ENCODE measurements around the gene FBXO31.
A peak's percentile ranks its signal among the peaks of the same experiment; 100 is the strongest.
"Not testable (repeated sequence)": the region's sequence is repeated elsewhere in the genome, so short reads cannot be mapped to it uniquely, and the experiment has no call there.

Gene FBXO31

DNA sequence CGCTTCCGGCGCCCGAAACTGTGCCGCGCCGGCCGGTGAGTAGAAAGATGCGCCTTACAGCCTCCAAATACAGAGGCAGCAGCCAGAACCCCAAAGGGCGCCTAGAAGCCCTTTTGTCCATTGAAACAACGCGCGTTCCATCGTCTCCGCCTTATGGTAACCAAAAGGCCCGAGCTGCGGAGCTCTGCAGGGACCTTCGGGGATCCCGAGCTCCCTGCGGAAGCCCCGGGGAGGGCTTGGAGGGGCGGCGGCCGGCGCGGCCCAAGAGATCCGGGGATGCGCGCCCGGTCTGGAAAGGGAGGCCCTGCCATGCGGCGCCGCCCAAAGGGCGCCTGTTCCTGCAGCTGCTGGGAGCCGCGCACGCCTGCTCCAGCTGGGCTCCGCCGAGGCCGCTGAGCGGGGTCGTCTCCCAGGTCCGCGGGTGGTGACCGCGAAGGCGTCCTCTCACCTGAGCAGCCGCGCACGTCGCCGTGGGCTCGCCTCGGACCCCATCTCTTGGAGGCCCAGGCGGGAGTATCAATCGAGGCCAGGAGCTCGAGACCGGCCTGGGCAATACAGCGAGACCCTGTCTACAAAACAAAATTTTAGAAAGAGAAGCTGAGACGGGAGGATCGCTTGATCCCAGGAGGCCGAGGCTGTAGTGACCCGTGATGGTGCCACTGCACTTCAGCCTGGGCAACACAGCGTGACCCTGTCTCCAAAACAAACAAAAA, 742 bp upstream of the FBXO31 start:
- DNase-seq = peak; percentile 40

DNA sequence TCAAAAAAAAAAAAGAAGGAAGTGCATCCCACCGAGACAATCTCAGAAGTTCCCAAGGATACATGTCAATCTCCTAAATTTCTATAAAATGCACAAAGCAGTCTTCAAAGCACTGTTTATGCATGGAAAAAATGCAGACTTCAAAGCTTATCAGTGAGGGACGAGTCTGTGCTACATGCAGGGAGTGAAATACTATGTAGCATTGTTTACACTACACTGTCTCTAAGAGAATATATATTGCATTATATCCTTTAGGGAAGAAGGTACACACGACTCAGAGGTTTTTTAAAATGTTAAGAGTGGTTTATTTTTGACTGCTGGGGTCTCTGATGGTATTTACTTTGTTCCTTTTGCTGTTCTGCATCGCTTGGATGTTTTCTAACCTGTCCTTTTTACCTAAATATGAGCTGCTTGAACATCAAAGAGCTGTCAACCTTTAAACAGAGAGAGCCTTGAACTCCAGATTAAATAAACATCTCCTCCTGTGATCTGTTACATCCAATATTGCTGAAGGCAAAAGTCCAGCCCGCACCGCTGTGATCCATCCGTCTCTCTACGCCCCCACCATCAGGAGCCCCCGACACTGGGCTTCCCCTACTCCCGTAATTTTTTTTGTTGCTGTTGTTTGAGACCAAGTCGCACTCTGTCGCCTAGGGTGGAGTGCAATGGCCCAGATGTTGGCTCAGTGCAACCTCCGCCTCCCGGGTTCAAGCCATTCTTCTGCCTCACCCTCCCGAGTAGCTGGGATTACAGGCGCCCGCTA, 1.4 kb downstream of the FBXO31 start:
- DNase-seq = no peak

DNA sequence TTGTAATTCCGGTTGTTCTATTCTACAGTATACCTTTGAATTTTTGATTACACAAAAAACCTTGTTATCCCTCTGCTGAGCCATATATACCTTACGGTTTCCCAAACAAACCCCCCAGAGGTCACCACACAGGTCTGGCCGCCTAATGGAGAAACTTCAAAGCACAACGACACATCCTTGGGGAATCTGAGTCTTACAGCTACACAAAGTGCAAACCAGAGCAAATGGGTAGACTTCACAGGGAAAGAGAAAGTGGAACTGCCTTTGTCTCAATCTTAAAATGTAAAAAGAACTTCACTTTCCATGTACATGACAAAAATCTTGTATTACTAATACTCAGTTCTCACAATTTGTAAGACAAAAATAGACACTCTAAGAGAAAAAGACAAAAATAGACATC, 2.7 kb downstream of the FBXO31 start:
- no peak for DNase-seq

DNA sequence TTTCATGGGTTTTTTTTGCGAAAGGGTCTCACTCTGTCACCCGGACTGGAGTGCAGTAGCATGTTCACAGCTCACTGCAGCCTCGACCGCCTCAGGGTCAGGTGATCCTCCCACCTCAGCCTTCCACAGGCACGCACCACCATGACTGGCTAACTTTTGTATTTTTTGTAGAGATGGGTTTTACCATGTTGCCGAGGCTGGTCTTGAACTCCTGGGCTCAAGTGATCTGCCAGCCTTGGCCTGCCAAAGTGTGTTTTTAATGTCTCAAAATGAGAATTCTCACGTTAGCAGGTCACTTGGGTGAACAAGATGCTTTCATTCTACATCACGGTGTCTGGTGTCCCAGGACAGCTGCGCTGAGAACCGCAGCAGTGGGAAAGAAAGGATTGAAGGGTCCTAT, 3.2 kb downstream of the FBXO31 start:
- no peak for DNase-seq

DNA sequence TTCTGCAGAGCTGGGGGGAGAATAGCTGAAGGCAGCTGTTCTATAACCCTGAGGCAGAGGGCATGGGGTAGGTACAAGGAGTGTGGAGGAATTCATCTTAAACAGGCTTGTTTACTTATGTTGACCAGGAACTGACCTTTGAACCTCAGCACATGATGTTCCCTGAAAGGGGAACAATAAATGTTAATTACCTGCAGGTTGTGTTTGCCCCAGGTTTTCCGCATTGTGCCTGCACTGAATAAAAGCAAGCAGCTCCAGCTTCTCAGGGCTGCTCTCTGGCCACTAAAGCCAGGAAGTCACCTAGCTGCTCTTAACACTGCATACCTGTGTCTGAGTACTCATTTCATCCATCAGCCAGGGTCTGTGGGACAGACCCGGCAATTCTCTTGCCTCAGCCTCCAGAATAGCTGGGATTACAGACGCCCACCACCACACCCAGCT, 4.2 kb downstream of the FBXO31 start:
- DNase-seq = not testable (repeated sequence)

DNA sequence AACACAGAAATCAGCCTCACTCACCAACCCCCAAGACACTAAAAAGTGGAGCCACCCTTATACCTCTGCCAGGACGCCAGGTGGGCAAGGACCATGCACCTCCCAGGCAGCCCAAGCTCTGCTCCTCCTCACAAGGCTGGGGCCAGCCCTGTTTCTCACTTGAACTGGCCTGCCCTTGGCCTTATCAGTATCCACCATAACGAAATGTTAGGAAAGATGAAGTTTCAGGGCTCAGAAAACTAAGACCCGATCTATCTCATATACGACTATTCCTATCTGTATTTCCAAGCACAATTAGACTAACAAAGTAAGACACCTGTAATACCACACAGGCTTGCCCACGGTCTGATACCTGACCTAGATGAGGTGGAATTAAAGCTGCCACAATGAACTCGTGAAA, 6.9 kb downstream of the FBXO31 start:
- DNase-seq = no peak

DNA sequence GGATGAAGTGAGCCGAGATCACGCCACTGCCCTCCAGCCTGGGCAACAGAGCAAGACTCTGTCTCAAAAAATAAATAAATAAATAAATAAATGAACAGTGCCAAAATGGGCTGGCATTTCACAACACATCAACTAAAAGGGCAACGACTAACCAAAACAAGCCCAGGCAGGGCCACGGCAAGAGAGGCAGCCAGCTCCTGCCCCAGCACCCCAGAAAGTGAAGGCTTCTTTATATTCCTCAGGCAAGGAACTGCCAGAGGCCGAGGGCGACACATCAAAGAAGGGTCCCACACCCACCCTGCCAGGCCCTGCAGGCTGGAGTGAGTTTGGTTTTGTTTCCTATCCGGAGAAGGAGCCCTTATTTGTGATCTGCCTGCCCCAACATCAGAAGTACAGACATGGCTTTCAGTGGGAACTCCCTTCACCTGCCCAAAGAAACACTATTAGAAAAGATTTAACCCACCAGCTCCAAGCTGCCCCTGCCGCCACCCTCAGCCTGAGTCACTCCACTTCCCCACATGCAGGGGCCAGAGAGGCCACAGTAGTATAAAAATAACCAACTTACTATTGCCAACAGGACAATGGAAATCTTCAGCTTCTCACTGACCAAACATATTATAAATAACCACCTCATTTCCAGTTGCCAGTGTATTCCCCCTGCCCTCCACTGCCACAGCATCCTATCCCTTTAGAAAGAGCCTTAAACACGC, 8.0 kb downstream of the FBXO31 start:
- DNase-seq = no peak

DNA sequence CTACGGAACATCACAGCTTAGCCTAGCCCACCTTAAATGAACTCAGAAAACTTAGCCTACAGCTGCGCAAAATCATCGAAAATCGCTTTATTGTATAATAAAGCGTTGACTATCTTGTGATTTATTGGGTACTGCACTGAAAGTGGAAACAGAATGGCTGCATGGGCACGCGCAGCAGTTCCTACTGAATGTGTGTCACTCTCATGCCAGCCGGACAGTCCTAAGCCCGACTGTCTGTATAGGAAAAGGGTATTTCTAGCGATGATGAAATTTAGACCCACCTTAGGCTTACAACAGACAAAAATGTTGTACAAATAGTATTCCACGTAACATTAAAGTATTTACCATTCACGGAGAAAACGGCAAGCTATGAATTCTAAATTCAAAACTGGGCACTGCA, 9.3 kb downstream of the FBXO31 start:
- DNase-seq = no peak

DNA sequence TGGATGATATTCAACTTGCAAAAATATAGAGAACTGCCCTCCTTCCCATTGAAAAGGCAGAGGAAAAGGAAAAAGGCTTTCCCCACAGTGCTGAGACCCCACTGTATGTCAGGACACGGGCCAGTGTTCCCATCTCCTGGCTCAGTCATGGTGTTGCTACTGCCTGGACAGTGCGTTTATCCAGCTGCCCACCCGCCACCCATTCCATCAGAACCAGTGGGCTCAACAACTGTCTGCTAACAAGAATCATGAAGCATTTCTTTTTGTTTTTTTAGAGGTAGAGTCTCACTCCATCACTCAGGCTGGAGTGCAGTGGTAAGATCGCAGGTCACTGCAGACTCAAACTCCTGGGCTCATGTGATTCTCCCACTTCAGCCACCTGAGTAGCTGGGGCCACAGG, 11.3 kb downstream of the FBXO31 start:
- no peak for DNase-seq

DNA sequence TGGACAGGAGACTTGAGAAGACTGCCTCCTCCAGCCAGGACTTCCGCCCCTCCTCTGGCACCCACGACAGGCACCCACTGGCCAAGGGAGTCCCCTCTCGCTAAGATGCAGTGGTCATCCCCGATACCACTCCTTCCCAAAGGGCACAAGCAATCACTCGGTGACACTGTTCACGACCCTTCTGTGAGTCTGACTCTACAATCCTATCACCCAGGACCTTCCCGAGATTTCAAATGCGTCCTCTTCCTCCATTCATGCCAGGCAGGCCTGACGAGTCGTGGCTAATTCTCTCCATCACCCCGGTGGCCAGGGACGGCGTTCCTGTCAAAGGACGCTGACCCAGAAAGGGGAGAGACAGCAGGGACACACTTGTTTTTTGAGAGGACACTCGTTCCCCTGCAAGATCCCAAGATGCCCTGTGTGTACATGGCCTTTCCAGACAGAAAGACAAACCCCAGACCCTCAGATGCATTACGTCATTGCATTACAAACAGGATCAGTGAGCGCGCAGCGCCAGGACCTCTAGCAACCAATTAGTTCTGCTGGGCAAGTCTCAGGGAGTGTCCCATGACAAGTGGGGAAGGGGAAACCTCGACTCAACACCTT, 12.2 kb downstream of the FBXO31 start:
- no peak for DNase-seq

DNA sequence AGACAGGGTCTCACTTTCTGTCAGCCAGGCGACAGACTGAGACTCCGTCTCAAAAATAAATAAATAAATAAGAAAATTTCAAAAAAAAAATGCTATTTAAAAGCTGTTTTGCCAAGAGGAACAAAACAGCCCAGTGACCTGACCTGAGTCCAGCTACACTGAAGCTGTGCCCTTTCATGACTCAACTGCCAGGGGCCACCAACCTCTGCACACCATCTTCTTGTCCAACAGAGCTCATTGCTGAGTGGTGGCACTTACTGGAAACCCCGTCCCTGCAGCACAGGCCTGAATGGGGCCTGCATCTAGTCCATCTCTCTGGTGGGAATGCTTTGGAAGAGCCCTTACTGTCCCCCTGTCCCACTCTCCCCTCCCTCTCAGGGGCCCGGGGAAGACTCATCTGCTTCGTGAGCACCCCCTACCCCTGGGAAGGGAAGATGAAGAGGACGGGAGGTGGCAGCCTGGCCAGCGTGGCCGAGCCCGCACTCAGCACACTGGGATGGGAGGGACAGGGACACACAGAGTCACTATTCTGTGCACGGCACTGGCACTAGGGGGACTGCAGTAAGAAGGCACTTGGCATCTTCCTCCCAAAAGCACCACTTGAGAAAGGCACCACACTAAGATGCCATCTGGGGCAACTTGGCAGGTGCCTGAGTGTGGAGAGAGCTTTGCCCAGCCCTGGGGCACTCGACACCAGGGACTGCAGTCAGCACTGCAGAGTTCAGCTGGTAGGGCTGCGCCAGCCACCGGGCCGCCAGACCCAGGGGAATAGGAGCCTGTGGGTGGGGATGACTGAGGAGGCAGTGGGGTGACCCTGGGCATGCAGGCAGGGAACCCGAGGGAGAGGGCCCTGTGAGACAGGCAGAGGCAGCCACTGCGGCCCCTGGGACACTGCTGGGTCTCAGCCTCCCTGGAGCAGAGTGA, 13.5 kb downstream of the FBXO31 start:
- no peak for DNase-seq

DNA sequence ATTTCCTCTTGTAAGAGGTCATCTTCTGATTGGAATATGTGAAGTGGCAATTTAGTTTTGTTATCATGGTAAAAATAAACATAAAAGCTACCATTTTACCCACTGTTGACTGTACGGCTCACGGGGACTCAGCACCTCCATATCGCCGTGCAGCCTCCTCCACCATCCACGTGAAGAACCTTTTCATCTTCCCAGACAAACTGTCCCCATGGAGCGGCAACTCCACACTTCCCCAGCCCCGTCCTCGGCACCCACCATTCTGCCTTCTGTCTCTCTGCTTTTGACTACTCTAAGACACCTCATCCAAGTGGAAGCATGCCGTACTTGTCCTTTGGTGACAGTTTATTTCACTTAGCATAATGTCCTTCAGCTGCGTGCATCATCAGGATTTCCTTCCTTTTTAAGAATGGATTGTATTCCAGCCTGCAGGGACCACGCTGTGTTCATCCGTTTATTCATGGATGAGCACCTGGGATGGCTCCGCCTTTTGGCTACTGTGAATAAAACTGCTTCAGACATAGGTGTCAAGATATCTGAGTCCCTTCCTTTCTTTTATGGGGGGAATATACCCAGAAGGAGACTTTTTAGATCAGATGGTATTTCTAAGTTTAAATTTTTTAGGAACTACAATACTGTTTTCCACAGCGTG, 14.3 kb downstream of the FBXO31 start:
- no peak for DNase-seq

DNA sequence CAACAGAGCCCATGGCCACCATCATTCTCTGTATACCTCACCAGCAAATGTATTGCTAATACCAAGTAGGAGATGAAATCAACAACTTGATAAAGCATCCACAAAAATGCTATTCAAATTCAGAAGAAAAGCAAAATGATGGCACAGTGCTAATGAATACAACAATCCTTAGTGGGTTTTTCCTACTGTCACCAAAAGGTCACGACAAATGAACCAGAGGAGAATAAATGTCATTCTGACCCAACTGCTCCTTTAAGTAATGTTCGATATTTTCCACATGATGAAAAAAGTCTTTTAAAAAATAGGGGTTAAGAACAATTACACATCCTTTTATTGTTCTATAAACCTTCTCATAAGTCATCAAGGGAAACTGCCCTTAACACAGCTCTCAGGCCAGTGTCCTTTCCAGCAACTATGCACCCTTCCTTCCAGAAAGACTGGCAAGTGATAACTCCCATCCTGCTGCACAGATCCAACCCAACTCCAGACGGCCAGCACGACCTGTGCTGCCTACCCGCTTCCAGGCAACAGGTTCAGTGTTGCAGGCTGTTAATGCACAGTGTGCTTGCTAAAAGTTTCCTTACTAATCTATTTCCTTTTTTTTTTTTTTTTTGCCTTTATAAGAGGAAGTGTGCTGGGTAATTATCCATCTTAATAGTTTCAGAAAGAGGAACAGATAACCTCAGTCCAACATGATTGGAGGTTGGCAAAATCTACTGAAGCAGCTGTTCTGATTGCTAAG, 15.4 kb downstream of the FBXO31 start:
- DNase-seq = no peak

DNA sequence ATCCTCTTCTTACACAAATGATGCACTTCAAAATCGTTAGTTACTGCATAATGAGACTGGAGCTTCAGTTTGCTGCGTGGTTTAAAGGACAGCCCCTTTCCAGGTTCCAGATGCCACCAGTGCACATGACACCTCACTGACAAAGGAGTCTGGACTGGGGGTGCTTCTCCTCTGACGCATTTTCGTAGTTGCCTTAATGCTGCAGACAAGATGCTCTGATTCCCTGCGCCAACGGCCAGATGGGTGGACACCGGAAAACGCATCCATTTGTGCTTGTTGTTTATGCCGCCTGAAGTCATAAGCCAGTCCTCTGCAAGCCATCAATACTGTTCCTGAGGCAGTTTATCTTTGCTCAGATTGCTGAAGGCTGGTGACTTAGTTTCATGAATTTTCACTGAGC, 16.0 kb downstream of the FBXO31 start:
- no peak for DNase-seq

DNA sequence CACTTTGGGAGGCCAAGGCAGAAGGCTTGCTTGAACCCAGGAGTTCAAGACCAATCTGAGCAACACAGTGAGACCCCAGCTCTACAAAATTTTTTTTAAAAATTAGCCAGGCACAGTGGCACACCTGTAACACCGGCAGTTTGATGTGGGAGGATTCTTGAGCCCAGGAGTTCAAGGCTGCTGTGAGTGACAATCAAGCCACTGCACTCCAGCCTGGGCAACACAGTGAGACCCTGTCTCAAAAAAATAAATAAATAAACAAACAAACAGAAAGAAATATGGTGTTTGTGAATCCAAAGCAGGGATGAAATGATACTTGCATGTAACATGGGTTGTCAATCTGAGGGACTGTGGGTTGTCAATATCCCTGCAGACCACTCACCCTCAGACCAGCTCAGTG, 16.6 kb downstream of the FBXO31 start:
- DNase-seq = no peak

DNA sequence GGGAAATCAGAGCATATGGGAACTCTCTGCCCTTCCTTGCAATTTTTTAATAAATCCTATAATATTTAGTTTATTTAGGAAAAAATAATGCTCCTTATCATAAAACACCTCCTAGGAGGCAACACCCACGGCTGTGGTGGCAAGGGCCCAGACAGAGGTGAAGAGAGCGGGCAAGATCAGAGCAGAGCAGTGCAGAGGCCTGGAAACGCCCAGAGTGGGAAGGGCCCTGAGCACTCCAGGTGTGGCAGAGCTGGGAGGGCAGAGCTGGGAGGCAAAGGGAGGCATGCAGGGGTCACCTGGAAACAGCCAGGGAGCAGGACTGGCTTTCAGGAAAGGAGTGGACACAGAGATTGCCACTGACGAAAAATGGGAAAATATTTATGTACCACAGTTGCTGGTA, 17.3 kb downstream of the FBXO31 start:
- DNase-seq = no peak

DNA sequence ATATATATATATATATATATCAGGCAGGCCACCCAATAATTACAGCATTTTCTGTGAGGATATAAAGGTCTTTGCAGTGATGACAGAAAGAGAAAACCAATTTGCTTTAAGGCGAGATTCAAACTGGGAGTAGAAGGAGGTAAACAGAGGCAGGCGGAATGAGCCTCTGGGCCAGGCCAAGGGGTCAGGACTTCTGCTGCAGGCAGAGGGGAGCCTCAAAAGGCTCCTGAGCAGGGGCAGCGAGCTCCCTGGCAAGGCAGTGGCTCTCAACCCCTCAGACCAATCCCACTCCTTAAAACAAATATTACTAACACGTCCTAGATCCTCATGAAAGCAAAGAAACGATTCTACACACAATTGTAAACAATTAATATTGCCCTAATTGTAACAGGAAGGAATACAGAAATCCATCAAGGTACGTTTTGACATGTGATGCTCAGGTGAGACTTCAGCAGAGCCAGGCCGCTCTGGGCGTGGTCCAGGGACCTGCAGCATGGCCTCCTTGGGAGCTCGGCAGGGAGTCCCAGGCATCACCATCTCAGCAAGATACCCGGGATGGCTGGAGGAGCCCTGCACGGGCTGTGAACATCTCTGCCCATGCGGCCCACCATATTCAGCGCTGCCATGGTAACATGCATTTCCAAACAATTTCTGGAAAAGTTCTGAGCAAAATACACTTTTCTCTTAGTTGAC, 18.4 kb downstream of the FBXO31 start:
- DNase-seq = no peak

DNA sequence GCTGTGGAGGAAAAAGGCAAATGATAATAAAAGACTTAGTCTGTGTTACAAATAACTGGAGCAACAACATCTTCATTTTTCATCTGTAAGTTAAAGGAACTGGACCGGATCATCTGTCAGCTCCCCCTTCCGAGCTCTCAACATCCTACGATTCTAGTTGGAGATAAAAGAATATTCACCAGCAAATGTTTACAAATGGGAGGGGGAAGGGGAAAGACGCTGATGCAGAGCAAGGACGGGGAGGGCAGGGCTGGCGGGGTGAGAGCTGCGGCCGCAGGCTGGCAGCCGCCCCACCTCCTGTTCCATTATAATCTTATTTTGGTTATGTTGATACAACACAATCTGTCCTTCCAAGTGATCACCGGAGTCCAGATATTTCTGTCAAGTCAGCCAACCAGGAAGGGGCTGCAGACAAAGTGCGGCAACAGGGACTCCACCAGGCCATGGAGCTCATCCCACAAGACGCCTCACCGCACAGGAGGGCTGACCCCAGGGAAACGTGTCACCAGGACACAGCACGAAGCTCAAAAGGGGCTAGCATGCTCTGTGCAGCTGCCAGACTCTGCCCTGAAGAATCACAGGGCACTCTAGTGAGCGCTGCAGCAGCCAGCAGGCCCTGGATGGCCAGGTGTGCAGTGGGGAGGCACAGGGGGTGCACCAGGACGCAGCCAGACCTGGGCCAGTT, 19.7 kb downstream of the FBXO31 start:
- no peak for DNase-seq

DNA sequence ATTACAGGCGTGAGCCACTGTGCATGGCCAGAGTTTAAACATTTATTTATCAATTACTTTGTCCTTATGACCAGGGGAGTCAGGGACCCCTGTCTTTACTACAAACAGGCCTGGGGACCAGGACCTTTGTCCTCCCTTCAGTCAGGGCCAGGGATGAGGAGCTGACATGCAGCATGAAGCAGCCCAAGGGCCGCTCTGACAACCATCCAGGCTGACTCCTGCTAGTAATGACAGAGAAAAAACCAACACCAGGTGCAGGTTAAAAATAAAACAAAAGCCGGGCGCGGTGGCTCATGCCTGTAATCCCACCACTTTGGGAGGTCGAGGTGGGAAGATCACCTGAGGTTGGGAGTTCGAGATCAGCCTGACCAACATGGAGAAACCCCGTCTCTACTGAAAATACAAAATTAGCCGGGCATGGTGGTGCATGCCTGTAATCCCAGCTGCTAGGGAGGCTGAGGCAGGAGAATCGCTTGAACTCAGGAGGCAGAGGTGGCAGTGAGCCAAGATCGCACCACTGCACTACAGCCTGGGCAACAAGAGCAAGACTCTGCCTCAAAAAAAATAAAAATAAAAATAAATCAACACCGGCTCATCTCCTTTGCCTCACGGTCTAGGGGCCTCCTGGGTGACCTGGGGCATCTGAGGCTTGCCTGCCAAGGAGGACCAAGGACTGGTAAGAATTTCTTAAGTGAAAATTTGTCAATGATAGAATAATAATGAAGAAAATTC, 20.6 kb downstream of the FBXO31 start:
- DNase-seq = not testable (repeated sequence)
